NT2/D1 (cell line): Measurements from ENCODE around the gene DLG2.

ENCODE experiments used
- DNase-seq: peaks from one replicate; pipeline ENCODE4 v3.0.0-alpha.2; 2011; ENCODE audit warnings: low read depth, low spot score
- H3K27me3 ChIP-seq: 2 replicates; pipeline ENCODE4 v1.6.0; 2011; ENCODE audit warnings: mild to moderate bottlenecking; ENCODE audit not compliant: insufficient read length, insufficient read depth
- H3K36me3 ChIP-seq: 2 replicates; pipeline ENCODE4 v1.6.1; 2011; ENCODE audit warnings: mild to moderate bottlenecking, low read length, mixed read lengths; ENCODE audit not compliant: insufficient read depth, insufficient read length
- H3K4me1 ChIP-seq: 2 replicates; pipeline ENCODE4 v1.5.1; 2011; ENCODE audit not compliant: insufficient read depth, insufficient read length
- H3K4me3 ChIP-seq: 2 replicates; pipeline ENCODE4 v1.5.1; 2011; ENCODE audit warnings: low read depth; ENCODE audit not compliant: insufficient read length
- H3K9ac ChIP-seq: 2 replicates; pipeline ENCODE4 v1.6.0; 2011; ENCODE audit warnings: low read depth; ENCODE audit not compliant: insufficient read length
- H3K9me3 ChIP-seq: 2 replicates; pipeline ENCODE4 v1.5.1; 2011; ENCODE audit warnings: mild to moderate bottlenecking, low read length; ENCODE audit not compliant: insufficient read depth
- SUZ12 ChIP-seq: IDR thresholded peaks from 2 replicates; pipeline ENCODE4 v1.6.1; 2011; ENCODE audit not compliant: insufficient read length, insufficient read depth; ENCODE audit errors: extremely low read depth
- YY1 ChIP-seq: IDR thresholded peaks from 2 replicates; pipeline ENCODE4 v1.6.1; 2011; ENCODE audit not compliant: insufficient read length, insufficient read depth
- ZNF274 ChIP-seq: IDR thresholded peaks from 2 replicates; pipeline ENCODE4 v1.6.1; 2011; ENCODE audit warnings: mild to moderate bottlenecking, low read depth, low read length

DLG2 gene

DNA sequence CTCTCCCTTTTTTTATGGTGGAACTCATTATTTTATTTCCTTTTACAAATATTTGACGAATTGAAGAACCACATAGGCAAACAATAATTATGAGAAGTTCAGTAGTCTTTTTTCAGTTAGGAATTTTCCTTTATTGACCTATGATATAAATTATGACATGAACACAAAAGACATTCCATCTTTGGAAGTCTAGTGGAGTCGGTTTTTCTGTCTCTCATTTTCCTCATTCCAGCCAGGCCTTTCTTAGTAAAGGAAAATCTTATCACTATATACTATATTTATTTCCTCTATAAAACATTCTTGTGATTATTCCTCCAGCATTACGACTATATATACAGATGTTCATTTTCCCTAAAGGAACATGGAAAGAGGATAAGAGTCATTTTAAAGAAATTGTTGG is 1046.1 kb downstream of the DLG2 start:
- Histone ChIP-seq H3K9ac (no peak overlapping the region), H3K4me3 (no peak overlapping the region), H3K9me3 (peaks cover 3% of the 10 kb centered on the region; the same call in 1 of the 2 replicates), H3K27me3 (no peaks in the 10 kb centered on the region), H3K36me3 (no peaks in the 10 kb centered on the region), H3K4me1 (no peaks in the 10 kb centered on the region)
- TF ChIP-seq SUZ12, result no peak
- DNase-seq, result no peak

DNA sequence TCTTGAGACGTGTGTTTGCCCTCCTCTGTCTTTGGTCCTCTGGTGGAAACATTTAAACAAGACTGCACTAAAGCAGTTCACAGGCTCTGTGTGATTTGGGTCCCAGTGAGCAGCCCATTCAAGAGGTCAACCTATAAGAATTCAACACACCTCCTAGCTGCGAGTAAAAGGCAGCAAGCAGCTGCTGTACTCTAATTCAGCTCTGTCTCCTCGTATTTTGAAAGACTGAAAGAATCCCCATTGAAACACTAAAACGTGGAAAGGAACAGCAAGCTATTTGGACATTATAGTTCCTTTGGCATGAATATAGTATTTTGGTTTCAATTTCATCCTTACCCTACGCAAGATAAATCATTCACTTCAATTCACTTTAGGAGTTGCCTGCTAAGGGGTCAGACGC is 1046.7 kb downstream of the DLG2 start:
- TF ChIP-seq YY1 (no peak), SUZ12 (no peak), ZNF274 (no peak)
- no peak overlapping the region for H3K4me3 ChIP-seq
- DNase-seq, result no peak

DNA sequence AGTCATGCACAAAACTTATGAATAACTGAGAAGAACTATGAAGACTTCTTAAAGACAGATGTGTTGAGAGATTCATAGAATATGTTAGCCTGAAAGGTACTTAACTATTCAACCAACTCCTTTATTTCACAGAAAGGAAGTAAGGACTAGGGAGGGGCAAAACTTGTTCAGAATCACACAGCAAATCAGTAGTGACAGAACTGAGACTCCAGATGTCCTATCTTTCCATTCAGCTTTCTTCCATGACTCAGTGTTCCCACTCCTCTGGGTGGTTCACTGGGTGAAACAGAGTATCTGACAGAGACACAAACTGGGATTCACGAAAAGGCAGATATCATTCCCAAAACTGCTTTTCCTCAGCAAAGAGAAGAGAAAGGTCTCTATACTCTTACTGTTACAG is 1053.3 kb downstream of the DLG2 start:
- H3K4me1 ChIP-seq, result no peaks in the 10 kb centered on the region
- H3K9me3 ChIP-seq, result peaks cover 3% of the 10 kb centered on the region; the same call in 1 of the 2 replicates
- H3K36me3 ChIP-seq, result no peaks in the 10 kb centered on the region
- no peak overlapping the region for H3K9ac ChIP-seq
- DNase-seq, result no peak
- H3K27me3 ChIP-seq, result no peaks in the 10 kb centered on the region
- TF ChIP-seq ZNF274 (no peak), SUZ12 (no peak), YY1 (no peak)
- no peak overlapping the region for H3K4me3 ChIP-seq

More for the DNA sequence above, 1046.7 kb downstream of the DLG2 start:
- Histone ChIP-seq H3K27me3 (no peaks in the 10 kb centered on the region), H3K9ac (no peak overlapping the region), H3K9me3 (peaks cover 3% of the 10 kb centered on the region; the same call in 1 of the 2 replicates), H3K4me1 (no peaks in the 10 kb centered on the region), H3K36me3 (no peaks in the 10 kb centered on the region)

GRCh38 chr11:84566671-84567070 is 1060.5 kb downstream of the DLG2 start:
- Histone ChIP-seq H3K36me3 (no peaks in the 10 kb centered on the region), H3K4me1 (no peaks in the 10 kb centered on the region), H3K4me3 (no peak overlapping the region), H3K9me3 (no peaks in the 10 kb centered on the region), H3K27me3 (no peaks in the 10 kb centered on the region), H3K9ac (no peak overlapping the region)
- DNase-seq, result no peak
- TF ChIP-seq YY1 (no peak), SUZ12 (no peak), ZNF274 (no peak)

GRCh38 chr11:84564867-84565184 is 1062.3 kb downstream of the DLG2 start:
- H3K9ac ChIP-seq, result no peak overlapping the region
- no peaks in the 10 kb centered on the region for H3K9me3 ChIP-seq
- H3K4me3 ChIP-seq, result no peak overlapping the region
- no peak for TF ChIP-seq SUZ12
- TF ChIP-seq YY1, result no peak
- TF ChIP-seq ZNF274, result no peak
- no peaks in the 10 kb centered on the region for H3K36me3 ChIP-seq
- no peaks in the 10 kb centered on the region for H3K27me3 ChIP-seq
- no peaks in the 10 kb centered on the region for H3K4me1 ChIP-seq
- DNase-seq, result no peak

GRCh38 chr11:84564180-84564866 is 1062.8 kb downstream of the DLG2 start:
- no peaks in the 10 kb centered on the region for H3K4me1 ChIP-seq
- no peak overlapping the region for H3K9ac ChIP-seq
- TF ChIP-seq YY1, result no peak
- no peak for TF ChIP-seq SUZ12
- TF ChIP-seq ZNF274, result no peak
- H3K36me3 ChIP-seq, result no peaks in the 10 kb centered on the region
- no peaks in the 10 kb centered on the region for H3K9me3 ChIP-seq
- no peaks in the 10 kb centered on the region for H3K27me3 ChIP-seq
- DNase-seq, result no peak
- H3K4me3 ChIP-seq, result no peak overlapping the region

GRCh38 chr11:84563356-84563755 is 1063.8 kb downstream of the DLG2 start:
- Histone ChIP-seq H3K27me3 (no peaks in the 10 kb centered on the region), H3K36me3 (no peaks in the 10 kb centered on the region), H3K4me3 (no peak overlapping the region), H3K9me3 (no peaks in the 10 kb centered on the region), H3K4me1 (no peaks in the 10 kb centered on the region), H3K9ac (no peak overlapping the region)
- no peak for TF ChIP-seq SUZ12
- TF ChIP-seq ZNF274, result no peak
- TF ChIP-seq YY1, result no peak
- no peak for DNase-seq
